ENCODE data around the gene FBXW2.
"Not testable (repeated sequence)": the region's sequence is repeated elsewhere in the genome, so short reads cannot be mapped to it uniquely, and the experiment has no call there.

FBXW2 gene

GRCh38 chr9:120778758-120779157, 14.5 kb downstream of the FBXW2 start:
- DNase-seq: no peak

GRCh38 chr9:120777229-120777628, 16.0 kb downstream of the FBXW2 start:
- DNase-seq: no peak

GRCh38 chr9:120776788-120777187, 16.4 kb downstream of the FBXW2 start:
- no peak for DNase-seq

GRCh38 chr9:120775859-120776258, 17.4 kb downstream of the FBXW2 start:
- DNase-seq: no peak

GRCh38 chr9:120774719-120775118, 18.5 kb downstream of the FBXW2 start:
- no peak for DNase-seq

GRCh38 chr9:120773256-120773655, 20.0 kb downstream of the FBXW2 start:
- DNase-seq: no peak

GRCh38 chr9:120770931-120771330, 22.3 kb downstream of the FBXW2 start:
- no peak for DNase-seq

- DNase-seq: no peak
Observed at GRCh38 chr9:120768886-120769285, 24.3 kb downstream of the FBXW2 start.

GRCh38 chr9:120768247-120768646, 25.0 kb downstream of the FBXW2 start:
- DNase-seq: no peak

- DNase-seq: no peak
Observed at GRCh38 chr9:120767451-120767850, 25.8 kb downstream of the FBXW2 start.

- DNase-seq: no peak
Observed at GRCh38 chr9:120765910-120766425, 27.2 kb downstream of the FBXW2 start.

GRCh38 chr9:120764476-120764875, 28.7 kb downstream of the FBXW2 start:
- DNase-seq: no peak

GRCh38 chr9:120761006-120761405, 32.2 kb downstream of the FBXW2 start:
- DNase-seq: no peak

- no peak for DNase-seq
Observed at GRCh38 chr9:120759755-120760400, 33.3 kb downstream of the FBXW2 start.

- no peak for DNase-seq
Observed at GRCh38 chr9:120758544-120758943, 34.7 kb downstream of the FBXW2 start.

- DNase-seq: no peak
Observed at GRCh38 chr9:120757026-120757913, 35.9 kb downstream of the FBXW2 start.

- DNase-seq: no peak
Observed at GRCh38 chr9:120756531-120756930, 36.7 kb downstream of the FBXW2 start.

- DNase-seq: peak; percentile 86
Observed at GRCh38 chr9:120755810-120756434, 37.3 kb downstream of the FBXW2 start.

- DNase-seq: no peak
Observed at GRCh38 chr9:120755044-120755443, 38.2 kb downstream of the FBXW2 start.

GRCh38 chr9:120750421-120750820, 42.8 kb downstream of the FBXW2 start:
- no peak for DNase-seq

- DNase-seq: not testable (repeated sequence)
Observed at GRCh38 chr9:120746366-120746765, 46.9 kb downstream of the FBXW2 start.

GRCh38 chr9:120745278-120745677, 47.9 kb downstream of the FBXW2 start:
- DNase-seq: no peak

GRCh38 chr9:120742951-120743416, 50.2 kb downstream of the FBXW2 start:
- no peak for DNase-seq
